AG09309 (cell line): ENCODE measurements around the gene ABLIM2.

Source experiments
- DNase-seq: peaks from one replicate; pipeline ENCODE4 v3.0.0-alpha.2; 2010; ENCODE audit warnings: low read depth
- H3K4me3 ChIP-seq: 2 replicates; pipeline ENCODE4 v1.5.1; 2011; ENCODE audit warnings: mild to moderate bottlenecking, low read depth, low read length, moderate library complexity; ENCODE audit not compliant: control insufficient read depth
- CTCF ChIP-seq: IDR thresholded peaks from 2 replicates; pipeline ENCODE4 v1.5.1; 2011; ENCODE audit warnings: mild to moderate bottlenecking, low read depth, low read length, inconsistent platforms; ENCODE audit not compliant: insufficient read depth, control insufficient read depth; ENCODE audit errors: missing control alignments

The ABLIM2 gene

GRCh38 chr4:8112672-8113071 lies 45.9 kb downstream of the ABLIM2 start:
- TF ChIP-seq CTCF = no peak
- DNase-seq = no peak
- no peak overlapping the region for H3K4me3 ChIP-seq

- H3K4me3 ChIP-seq = no peak overlapping the region
- DNase-seq = no peak
- no peak for TF ChIP-seq CTCF
Observed at GRCh38 chr4:8112036-8112576, 46.5 kb downstream of the ABLIM2 start.

DNA sequence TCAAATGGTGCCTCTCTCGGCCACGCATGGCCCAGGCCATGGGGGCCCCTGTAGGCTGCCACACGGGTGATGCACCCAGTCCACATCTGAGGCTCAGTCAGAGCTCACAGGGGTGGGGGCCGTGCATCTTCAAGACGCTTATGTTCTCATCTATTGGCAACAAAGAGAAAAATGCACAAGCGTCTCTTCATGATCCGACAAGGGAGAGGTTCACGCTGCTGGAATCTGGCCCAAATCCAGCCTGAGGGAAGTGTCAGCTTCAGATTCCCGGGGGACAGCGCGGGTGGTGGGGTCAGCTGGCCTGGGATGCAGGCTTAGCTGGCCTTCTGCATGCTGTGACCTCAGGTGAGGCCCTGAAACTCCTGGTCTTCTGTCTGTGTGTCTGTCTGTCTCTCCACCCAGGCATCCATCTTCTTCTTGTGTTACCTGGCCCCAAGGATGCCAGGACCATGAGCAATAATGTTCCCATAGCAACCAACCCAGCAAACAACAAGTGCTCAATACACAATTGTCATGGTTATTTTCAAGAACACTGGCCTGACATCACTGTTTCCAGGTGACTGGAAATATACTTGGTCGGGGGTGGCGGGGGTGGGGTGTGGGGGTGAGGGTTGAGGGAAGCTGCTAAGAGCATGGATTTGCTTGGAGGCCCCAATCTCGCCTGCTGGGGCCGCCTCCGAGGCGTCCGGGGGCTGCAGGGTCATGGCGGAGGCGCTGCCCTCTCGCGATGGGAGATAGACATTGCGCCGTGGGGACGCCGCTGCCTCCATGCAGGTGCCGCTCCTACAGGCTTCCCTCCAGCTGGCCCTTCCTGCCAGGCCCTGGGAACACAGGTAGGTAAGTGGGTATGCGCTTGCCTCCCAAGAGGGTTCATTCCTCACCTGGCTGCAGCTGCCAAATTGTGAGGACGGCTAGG lies 48.3 kb downstream of the ABLIM2 start:
- TF ChIP-seq CTCF = peak; percentile 13
- no peak for DNase-seq
- H3K4me3 ChIP-seq = no peak overlapping the region

- DNase-seq = no peak
- no peak for TF ChIP-seq CTCF
- no peak overlapping the region for H3K4me3 ChIP-seq
Observed at GRCh38 chr4:8109406-8110065, 49.1 kb downstream of the ABLIM2 start.

GRCh38 chr4:8108991-8109390 lies 49.6 kb downstream of the ABLIM2 start:
- no peak for TF ChIP-seq CTCF
- no peak for DNase-seq
- no peak overlapping the region for H3K4me3 ChIP-seq

DNA sequence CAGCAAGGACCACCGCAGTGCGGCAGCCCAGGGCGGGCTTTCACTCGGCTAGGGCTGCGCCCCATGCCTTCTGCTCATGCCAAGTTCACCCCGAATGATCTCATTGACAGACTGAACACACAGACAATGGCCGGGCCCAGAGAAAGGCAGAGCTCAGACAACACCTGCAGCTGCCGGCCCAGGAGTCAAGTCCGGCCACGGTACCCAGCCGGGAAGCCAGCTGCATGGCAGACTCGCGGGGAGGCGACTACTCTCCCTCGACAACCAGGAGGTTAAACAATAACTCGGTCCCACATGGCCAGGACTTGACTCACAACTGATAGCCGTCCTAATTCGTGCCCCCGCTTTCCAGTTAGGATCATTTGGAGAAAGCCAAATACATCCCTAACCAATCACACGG lies 50.4 kb downstream of the ABLIM2 start:
- TF ChIP-seq CTCF = no peak
- no peak for DNase-seq
- no peak overlapping the region for H3K4me3 ChIP-seq
